NOMO-1 (cell line): Measurements from ENCODE around the gene KISS1R.
"Not testable (repeated sequence)": the region's sequence is repeated elsewhere in the genome, so short reads cannot be mapped to it uniquely, and the experiment has no call there.

Experiments
- DNase-seq, 2 experiments: peaks; one replicate each; lab custom pipeline; 2025; ENCODE audit not compliant: unreplicated experiment in 2 of 2; lab: John Stamatoyannopoulos, UW

The KISS1R gene

DNA sequence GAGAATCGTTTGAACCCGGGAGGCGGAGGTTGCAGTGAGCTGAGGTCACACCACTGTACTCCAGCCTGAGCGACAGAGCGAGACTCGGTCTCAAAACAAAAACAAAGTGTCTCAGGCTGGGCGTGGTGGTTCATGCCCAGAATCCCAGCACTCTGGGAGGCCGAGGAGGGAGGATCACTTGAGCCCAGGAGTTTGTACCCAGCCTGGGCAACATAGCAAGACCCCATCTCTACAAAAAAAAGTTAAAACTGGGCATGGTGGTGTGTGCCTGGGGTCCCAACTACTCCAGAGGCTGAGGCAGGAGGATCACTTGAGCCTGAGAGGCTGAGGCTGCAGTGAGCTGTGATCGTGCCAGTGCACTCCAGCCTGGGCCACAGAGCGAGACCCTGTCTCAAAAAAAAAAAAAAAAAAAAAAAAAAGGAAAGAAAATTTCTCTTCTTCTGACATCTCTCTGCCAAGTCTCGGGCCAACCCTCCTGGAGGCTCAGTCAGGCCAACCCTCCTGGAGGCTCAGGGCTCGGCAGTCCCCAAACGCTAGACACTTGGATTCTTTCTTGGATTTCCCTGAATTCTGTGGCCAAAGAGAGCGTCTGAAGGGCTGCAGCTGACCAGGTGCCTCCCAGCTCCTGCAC, 35.0 kb downstream of the KISS1R start:
- no peak for DNase-seq

- no peak for DNase-seq
These were observed 35.7 kb downstream of the KISS1R start for GRCh38 chr19:952680-953444.

- no peak for DNase-seq
These were observed 36.5 kb downstream of the KISS1R start for GRCh38 chr19:953445-954271.

DNA sequence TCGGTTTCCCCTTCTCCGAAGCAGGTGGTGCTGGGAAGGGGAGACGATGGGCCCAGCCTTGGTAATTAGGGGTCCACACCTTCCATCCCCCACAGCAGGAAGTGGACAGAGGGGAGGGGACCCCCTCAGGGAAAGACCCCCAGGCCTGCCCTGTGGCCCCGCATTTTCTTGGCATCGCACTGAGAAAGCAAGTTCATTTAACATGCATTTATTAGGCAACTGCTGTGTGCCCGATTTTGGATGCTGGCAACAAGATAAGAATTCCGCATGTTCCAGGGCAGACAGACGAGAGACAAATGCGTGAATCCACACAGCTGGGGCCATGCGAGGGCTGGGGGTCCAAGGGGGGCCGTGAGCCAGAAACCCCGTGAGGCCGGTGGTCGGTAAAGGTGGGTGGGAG, 37.1 kb downstream of the KISS1R start:
- DNase-seq, result no peak

GRCh38 chr19:954672-955494, 37.8 kb downstream of the KISS1R start:
- no peak for DNase-seq

DNA sequence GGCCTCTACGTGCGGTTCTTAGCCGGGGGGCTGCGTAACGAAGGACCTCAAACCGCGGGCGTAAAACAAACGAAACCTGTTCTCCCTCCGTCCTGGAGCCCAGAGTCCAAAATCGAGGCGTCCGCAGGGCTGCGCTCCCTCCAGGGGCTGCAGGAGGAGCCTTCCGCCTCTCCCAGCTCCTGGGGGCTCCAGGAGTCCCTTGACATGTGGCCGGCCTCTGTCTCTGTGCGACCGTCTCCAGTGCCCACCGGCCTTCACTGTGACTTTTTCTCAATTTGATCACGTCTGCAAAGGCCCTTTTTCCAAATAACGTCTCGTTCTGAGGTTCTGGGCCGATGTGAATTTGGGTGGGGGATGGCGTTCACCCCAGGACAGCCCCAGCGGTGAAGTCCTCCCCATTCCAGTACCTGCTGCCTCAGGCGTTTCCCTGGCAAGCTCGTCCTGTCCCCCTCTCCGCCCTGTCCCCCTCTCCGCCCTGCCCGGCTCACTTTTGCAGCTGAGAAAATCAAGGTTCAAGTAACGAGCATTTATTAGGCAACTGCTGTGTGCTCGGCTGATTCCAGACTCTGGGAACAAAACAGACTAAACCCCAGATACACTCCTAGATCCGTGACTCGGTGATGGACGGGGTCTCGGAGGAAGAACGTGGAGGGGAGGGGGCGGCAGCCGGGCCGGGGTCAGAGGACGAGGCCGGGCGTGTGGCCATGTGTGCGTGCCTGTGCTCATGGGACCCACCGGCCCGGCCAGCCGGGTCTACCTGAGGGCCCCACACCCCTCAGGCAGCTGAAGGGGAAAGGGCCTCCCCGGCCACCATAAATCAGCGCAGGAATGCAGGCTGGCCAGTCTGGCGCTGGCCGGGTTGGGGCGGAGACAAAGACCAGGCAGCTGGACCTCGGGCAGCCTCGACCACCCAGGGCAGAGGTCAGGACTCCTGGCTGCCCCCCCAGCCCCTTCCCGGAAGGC, 39.0 kb downstream of the KISS1R start:
- no peak for DNase-seq

GRCh38 chr19:956766-957440, 39.8 kb downstream of the KISS1R start:
- no peak for DNase-seq

GRCh38 chr19:957578-957977, 40.4 kb downstream of the KISS1R start:
- DNase-seq, result not testable (repeated sequence)

GRCh38 chr19:958967-959855, 42.1 kb downstream of the KISS1R start:
- DNase-seq, result no peak

- DNase-seq, result no peak
These were observed 42.9 kb downstream of the KISS1R start for GRCh38 chr19:960020-960419.

- no peak for DNase-seq
These were observed 43.4 kb downstream of the KISS1R start for GRCh38 chr19:960601-960938.

GRCh38 chr19:961866-962620, 44.9 kb downstream of the KISS1R start:
- no peak for DNase-seq

DNA sequence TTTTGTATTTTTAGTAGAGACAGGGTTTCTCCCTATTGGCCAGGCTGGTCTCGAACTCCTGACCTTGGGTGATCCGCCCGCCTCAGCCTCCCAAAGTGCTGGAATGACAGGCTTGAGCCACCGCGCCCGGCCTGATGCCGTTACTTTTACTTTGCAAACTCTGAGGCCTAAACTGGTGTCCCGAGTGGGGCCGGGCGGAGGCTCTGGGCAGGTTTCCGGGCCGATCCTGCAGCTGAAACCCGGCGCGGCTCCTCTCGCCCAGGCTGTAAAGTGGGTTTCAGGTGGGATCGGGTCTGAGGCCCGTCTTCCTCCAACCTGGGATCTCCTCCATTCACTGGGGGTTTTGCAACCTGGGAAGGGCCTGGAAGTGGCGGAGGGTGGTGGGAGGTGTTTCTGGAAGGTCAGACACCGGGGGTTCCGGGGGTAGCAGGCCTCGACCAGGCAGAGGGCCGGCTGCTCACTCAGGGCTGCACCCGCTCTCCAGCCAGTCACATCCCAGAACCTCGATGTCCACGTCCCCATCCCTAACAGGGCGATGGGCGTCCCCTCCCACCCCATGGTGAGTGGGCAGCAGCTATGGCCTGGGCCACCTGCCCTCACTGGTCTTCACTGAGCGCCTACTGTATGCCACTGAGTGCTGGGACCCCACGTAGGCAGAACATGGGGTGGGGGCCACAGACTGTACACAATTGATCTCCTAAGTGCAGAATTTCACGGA, 45.7 kb downstream of the KISS1R start:
- no peak for DNase-seq

DNA sequence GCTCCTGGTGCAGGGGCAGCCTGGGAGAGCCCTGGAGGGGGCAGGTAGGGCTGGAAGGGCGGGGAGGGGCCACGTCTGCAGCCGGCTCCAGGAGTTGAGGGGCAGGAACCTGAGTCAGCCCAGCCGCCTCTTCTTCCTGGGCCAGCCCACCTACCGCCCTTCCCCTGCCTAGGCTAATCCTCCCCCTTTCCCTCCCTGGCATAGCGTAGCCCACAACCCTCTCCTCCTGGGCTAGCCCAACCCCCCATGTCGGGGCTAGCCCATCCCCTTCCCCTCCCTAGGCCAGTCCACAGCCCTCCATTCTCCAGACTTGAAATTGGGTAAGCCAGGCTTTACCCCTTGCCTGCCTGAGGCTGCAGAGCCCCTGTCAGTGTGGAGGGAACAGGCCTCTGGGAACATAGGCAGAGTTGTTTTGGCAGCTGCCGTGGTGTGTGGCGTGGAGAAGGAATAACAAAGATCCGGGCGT, 46.4 kb downstream of the KISS1R start:
- DNase-seq, result no peak

DNA sequence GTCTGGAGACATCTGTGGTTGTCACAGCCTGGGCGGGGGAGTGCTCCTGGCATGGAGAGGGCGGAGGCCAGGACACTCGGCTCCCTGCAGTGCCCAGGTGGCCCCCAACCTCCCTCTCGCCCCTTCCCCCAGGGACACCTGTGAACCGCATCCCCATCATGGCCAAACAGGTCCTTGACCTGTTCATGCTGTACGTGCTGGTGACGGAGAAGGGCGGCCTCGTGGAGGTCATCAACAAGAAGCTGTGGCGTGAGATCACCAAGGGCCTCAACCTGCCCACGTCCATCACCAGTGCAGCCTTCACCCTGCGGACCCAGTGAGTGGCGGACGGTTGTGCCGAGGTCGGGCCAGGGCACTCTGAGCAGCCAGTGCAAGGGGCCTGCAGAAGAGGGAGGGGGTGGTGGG, 47.0 kb downstream of the KISS1R start:
- DNase-seq, result no peak

GRCh38 chr19:964761-965694, 47.9 kb downstream of the KISS1R start:
- DNase-seq, result no peak
